HG03280 (cell line): ENCODE results near the gene SASH3.

Source experiments
- ATAC-seq: cut with Tn5 transposase; IDR thresholded peaks from one replicate; pipeline ENCODE4 v1.9.1; 2021; ENCODE audit warnings: mild to moderate bottlenecking, moderate library complexity; ENCODE audit not compliant: unreplicated experiment

Gene SASH3

GRCh38 chrX:129802863-129803262 lies 23.1 kb downstream of the SASH3 start:
- no peak for ATAC-seq

- ATAC-seq = no peak
Observed at GRCh38 chrX:129804806-129805205, 25.1 kb downstream of the SASH3 start.

GRCh38 chrX:129808158-129808828 lies 28.5 kb downstream of the SASH3 start:
- ATAC-seq = no peak

GRCh38 chrX:129808829-129809796 lies 29.4 kb downstream of the SASH3 start:
- no peak for ATAC-seq

- ATAC-seq = no peak
Observed at GRCh38 chrX:129813662-129814368, 34.1 kb downstream of the SASH3 start.

DNA sequence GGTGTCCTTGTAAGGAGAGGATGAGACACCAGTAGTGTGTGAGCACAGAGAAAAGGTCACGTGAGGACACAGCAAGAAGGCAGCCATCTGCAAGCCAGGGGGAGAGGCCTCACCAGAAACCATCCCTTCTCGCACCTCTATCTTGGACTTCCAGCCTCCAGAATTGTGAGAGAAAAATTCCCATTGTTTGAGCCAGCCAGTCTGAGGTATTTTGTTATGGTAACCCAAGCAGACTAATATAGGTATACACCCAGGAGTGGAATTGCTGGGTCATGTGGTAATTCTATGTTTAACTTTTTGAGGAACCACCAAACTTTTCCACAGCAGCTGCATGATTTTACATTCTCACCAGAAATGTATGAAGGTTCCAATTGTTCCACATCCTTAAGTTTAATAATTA lies 38.4 kb downstream of the SASH3 start:
- ATAC-seq = no peak

GRCh38 chrX:129823115-129823514 lies 43.4 kb downstream of the SASH3 start:
- ATAC-seq = no peak

- no peak for ATAC-seq
Observed at GRCh38 chrX:129823522-129823921, 43.8 kb downstream of the SASH3 start.

DNA sequence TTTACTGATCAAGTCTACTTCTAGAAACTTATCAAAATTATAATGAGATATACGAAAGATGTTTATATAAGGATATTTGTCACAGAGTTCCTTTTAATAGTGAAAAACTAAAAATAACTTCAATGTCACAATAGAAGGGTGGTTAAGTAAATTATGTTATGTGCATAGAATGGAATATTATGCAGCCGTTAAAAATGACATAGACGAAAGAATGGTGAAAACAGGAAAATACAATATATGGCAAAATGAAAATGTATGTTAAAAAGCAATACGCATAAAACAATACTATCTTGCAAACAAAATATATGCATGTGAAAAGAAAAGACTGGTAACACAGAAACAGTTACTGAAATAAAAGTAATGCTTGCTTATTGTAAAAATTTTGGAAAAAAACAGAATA lies 44.9 kb downstream of the SASH3 start:
- no peak for ATAC-seq

- no peak for ATAC-seq
Observed at GRCh38 chrX:129825746-129826505, 46.2 kb downstream of the SASH3 start.

- no peak for ATAC-seq
Observed at GRCh38 chrX:129830494-129830893, 50.7 kb downstream of the SASH3 start.

DNA sequence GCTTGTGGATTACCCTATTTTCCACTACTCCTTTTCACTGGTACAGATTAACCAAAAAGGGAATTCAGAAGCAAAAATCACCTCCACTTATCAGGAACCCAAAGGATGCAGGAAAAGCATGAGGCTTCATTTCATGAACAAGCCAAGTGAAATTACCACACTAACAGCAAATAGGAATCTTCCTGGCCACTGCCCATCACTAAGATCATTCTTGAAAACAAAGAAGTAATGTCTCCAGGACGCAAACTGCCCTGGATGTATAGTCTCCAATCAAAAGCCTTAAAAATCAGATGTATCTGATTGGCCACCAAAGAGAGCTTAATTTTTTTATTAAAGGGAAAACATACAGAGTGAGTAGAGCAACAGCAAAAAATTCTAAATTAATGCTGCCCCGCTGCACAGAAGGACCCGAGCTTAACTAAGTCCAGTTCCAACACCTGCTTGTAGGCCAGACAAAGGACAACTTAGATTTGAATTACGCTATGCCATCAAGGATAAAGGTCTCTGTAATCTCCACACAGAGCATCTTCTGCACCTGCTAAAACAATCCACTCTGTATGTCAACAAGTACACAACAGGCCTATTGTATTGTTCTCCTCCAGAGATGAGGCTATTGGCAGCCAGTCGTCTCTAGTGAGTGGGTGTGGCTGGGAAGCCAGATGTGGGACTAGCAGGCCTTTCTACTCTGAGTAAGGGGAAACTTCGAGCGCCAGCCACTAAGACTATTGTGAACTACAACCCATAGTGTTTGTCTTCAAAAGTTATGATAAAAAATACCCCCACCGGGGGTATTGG lies 51.5 kb downstream of the SASH3 start:
- no peak for ATAC-seq

DNA sequence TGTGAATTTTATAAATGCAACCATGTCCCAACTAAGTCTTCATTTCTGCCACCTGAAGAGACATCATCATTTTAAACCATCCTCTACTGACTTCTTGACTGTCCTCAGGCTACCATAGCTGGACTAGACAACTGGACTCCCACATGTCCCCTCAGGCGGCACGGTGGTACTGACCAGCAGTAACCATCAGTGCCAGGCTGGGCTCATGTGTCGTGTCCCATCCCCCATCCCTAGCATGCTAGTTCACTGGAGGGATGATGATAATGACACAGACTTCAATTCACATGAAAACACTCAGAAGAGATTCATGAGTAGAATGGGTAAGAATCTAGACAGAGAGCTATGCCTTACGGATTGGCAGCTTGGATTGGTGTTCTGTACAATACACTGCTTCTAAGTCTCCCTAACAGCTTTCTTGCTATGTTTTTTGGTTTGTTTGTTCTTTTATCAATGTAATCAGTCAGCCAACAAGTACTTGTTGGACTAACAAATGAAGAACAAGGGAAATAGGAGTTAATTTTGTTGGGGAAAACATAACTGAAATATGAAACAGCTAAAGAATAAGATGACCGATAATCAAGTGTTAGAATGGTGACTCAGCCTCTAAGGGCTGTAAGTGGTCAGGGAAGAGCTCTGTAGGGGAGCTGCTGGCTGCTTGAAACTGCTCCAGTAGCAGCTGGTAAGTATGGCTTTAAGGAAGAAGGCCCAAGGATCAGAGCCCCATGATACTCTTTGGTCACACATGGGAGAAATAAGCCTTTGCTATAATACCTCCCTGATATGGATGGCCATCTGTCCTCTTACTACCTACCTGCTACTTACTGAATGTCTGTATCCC lies 53.6 kb downstream of the SASH3 start:
- ATAC-seq = no peak

DNA sequence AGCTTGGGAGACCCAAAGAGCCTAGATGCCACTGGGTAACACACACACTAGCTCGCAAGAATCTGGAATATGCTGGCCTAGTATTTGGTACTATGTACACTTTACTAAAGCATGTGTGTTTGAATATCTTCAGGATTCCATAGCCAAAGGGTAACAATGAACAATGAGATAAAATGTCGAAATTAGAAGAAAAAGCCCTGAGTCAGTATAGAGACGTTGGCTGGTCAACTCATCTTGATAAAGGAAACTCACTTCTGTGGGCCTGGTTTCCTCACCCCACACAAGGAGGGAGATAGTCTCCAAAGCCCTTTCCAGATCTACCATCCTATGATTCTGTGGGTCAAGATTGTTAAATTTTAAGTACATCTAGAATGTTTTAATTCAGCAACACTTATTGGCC lies 57.1 kb downstream of the SASH3 start:
- ATAC-seq = no peak

DNA sequence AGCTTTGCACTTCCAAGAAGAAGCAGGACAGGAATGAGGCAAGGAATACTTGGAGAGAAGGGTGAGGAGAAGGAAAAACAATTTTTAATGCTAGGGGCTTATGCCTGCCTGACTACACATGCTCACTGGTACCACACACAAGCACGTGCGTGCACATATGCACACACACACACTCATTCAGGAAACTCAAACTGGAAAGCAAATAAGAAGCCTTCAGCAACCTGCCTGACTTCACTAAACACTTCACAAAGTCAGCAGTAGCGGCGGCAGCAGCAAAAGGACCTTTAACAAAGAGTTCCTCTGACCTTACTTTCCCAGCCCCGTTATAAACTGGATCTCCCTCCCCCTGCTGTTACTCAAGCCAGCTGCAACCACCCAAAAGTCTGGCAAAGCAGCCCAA lies 60.6 kb downstream of the SASH3 start:
- no peak for ATAC-seq

DNA sequence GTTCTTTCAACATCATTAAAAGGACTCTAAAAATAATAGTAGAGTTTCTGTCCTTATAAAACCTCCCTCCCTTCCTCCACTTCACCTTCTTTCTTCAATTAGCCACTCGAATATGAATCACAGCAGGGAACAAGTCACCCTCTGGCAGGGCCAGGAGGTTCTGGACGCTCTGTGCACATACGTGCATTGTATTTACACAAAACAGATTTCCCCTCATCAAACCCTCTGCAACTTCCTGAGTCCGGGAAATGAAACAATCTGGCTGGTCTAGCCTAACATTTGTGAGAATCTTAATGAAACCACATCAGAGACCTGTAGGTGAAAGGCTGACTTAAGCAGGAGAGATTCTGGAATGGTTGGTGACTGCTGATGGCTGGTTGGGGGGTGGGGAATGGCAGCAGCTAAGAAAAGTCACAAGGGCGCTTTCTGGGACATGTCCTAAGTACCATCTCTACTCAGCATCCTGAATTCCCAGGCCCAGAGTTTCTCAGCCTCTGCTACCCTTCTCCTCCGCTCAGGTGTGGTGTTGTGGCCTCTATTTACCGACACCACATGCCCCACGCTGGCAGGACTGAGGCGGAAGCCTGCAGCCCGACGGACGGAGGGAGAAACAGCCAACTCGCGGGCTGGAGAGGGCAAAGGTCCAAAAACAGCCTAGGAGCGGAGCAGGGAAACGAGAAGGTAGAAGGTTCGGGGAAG lies 62.9 kb downstream of the SASH3 start:
- no peak for ATAC-seq

DNA sequence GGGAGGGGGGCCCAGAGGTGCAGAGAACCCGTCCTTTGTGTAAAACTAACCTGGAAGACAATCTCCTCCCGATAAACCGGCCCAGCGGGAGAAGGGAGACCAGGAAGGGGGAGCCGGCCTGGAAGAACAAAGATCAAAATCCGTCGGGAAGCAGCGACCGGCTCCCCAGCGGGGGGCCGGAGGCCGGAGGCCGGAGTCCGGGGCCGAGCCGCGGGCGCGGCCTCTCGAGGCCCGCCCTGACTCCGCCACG lies 63.4 kb downstream of the SASH3 start:
- no peak for ATAC-seq

GRCh38 chrX:129843459-129844306 lies 63.9 kb downstream of the SASH3 start, which contains the start of gene ZDHHC9:
TSS of gene ZDHHC9 (minus strand) at chrX:129843886. CDS start at chrX:129841945, 1,941 bp downstream.
- peak; percentile 100 for ATAC-seq
